ENCODE data around the gene ARHGEF11.

Gene ARHGEF11

GRCh38 chr1:156906206-156906906 lies 139.2 kb downstream of the ARHGEF11 start:
- TF ChIP-seq CTCF (IDR thresholded peaks at IDR 0.05) = no peak
- no peak for TF ChIP-seq ZFX (IDR thresholded peaks at IDR 0.05; ENCODE audit: borderline replicate concordance)

GRCh38 chr1:156905651-156906050 lies 139.9 kb downstream of the ARHGEF11 start:
- TF ChIP-seq ZFX (IDR thresholded peaks at IDR 0.05; ENCODE audit: borderline replicate concordance) (no peak), CTCF (IDR thresholded peaks at IDR 0.05) (no peak)
- H3K27ac ChIP-seq = no peak overlapping the region

More at GRCh38 chr1:156906206-156906906, 139.2 kb downstream of the ARHGEF11 start:
- H3K27ac ChIP-seq = no peak overlapping the region

GRCh38 chr1:156905176-156905575 lies 140.4 kb downstream of the ARHGEF11 start:
- TF ChIP-seq ZFX (IDR thresholded peaks at IDR 0.05; ENCODE audit: borderline replicate concordance) (no peak), CTCF (IDR thresholded peaks at IDR 0.05) (no peak)
- H3K27ac ChIP-seq = no peak overlapping the region

GRCh38 chr1:156904187-156904959 lies 141.2 kb downstream of the ARHGEF11 start:
- TF ChIP-seq CTCF (IDR thresholded peaks at IDR 0.05) = no peak
- TF ChIP-seq ZFX (IDR thresholded peaks at IDR 0.05; ENCODE audit: borderline replicate concordance) = no peak
- no peak overlapping the region for H3K27ac ChIP-seq

GRCh38 chr1:156903328-156904091 lies 142.0 kb downstream of the ARHGEF11 start:
- TF ChIP-seq ZFX (IDR thresholded peaks at IDR 0.05; ENCODE audit: borderline replicate concordance) (no peak), CTCF (IDR thresholded peaks at IDR 0.05) (no peak)
- H3K27ac ChIP-seq = no peak overlapping the region

GRCh38 chr1:156901966-156902915 lies 143.3 kb downstream of the ARHGEF11 start:
- TF ChIP-seq CTCF (IDR thresholded peaks at IDR 0.05) (no peak), ZFX (IDR thresholded peaks at IDR 0.05; ENCODE audit: borderline replicate concordance) (no peak)
- no peak overlapping the region for H3K27ac ChIP-seq

Measured in 22Rv1 (cell line).